HG02943 (cell line): ENCODE data around the gene TAF8.
"Not testable (repeated sequence)": the region's sequence is repeated elsewhere in the genome, so short reads cannot be mapped to it uniquely, and the experiment has no call there.

ENCODE experiments used
- ATAC-seq: cut with Tn5 transposase; IDR thresholded peaks from one replicate; pipeline ENCODE4 v1.9.1; 2021; ENCODE audit warnings: mild to moderate bottlenecking, low read depth, moderate library complexity; ENCODE audit not compliant: unreplicated experiment

The TAF8 gene

GRCh38 chr6:42028234-42029061 lies 21.9 kb upstream of the TAF8 start:
- no peak for ATAC-seq

GRCh38 chr6:42029062-42029685 lies 21.1 kb upstream of the TAF8 start:
- ATAC-seq: no peak

- ATAC-seq: no peak
Observed at GRCh38 chr6:42029881-42030280, 20.4 kb upstream of the TAF8 start.

- no peak for ATAC-seq
Observed at GRCh38 chr6:42030585-42031506, 19.5 kb upstream of the TAF8 start.

GRCh38 chr6:42032366-42032765 lies 18.0 kb upstream of the TAF8 start:
- ATAC-seq: no peak

- ATAC-seq: not testable (repeated sequence)
Observed at GRCh38 chr6:42037669-42038068, 12.7 kb upstream of the TAF8 start.

GRCh38 chr6:42038163-42038562 lies 12.2 kb upstream of the TAF8 start:
- ATAC-seq: no peak

- no peak for ATAC-seq
Observed at GRCh38 chr6:42038811-42039408, 11.4 kb upstream of the TAF8 start.

- ATAC-seq: no peak
Observed at GRCh38 chr6:42040856-42041480, 9.4 kb upstream of the TAF8 start.

GRCh38 chr6:42041481-42042053 lies 8.8 kb upstream of the TAF8 start:
- no peak for ATAC-seq

- no peak for ATAC-seq
Observed at GRCh38 chr6:42042108-42042507, 8.2 kb upstream of the TAF8 start.

GRCh38 chr6:42043787-42044475 lies 6.4 kb upstream of the TAF8 start:
- ATAC-seq: no peak

GRCh38 chr6:42045538-42046460 lies 4.5 kb upstream of the TAF8 start:
- no peak for ATAC-seq

- ATAC-seq: no peak
Observed at GRCh38 chr6:42046464-42047212, 3.7 kb upstream of the TAF8 start.

- no peak for ATAC-seq
Observed at GRCh38 chr6:42047213-42047590, 3.1 kb upstream of the TAF8 start.

- ATAC-seq: no peak
Observed at GRCh38 chr6:42047790-42048405, 2.4 kb upstream of the TAF8 start.

- no peak for ATAC-seq
Observed at GRCh38 chr6:42049116-42049809, 1.1 kb upstream of the TAF8 start.
